KMS-11 (cell line): Measurements from ENCODE around the gene RTEL1.

Experiments used
- H2AFZ ChIP-seq: fragments of 200-600 bp; sonication (generic); 2 replicates; pipeline ENCODE4 v1.6.1; 2016; ENCODE audit warnings: antibody characterized with exemption, mixed run types, low read depth
- H3K27ac ChIP-seq: fragments of 200-600 bp; sonication (generic); 2 replicates; pipeline ENCODE4 v1.6.1; 2016; ENCODE audit warnings: mild to moderate bottlenecking, mixed run types
- H3K27me3 ChIP-seq: fragments of 200-600 bp; sonication (generic); 2 replicates; pipeline ENCODE4 v1.6.1; 2017; ENCODE audit warnings: mild to moderate bottlenecking, low read depth, mixed run types, moderate library complexity; ENCODE audit not compliant: insufficient read depth
- H3K36me3 ChIP-seq: fragments of 200-600 bp; sonication (generic); 2 replicates; pipeline ENCODE4 v1.6.1; 2017; ENCODE audit warnings: mild to moderate bottlenecking, mixed run types; ENCODE audit not compliant: insufficient read depth
- H3K4me1 ChIP-seq: fragments of 200-600 bp; sonication (generic); 2 replicates; pipeline ENCODE4 v1.6.1; 2016; ENCODE audit warnings: mild to moderate bottlenecking, low read depth, mixed run types; ENCODE audit not compliant: poor library complexity, severe bottlenecking
- H3K4me2 ChIP-seq: fragments of 200-600 bp; sonication (generic); 2 replicates; pipeline ENCODE4 v1.7.0; 2016; ENCODE audit warnings: mild to moderate bottlenecking, mixed run types
- H3K4me3 ChIP-seq: fragments of 200-600 bp; sonication (generic); IDR thresholded peaks from 2 replicates; pipeline ENCODE4 v1.6.1; 2017; ENCODE audit warnings: low read depth, low read length, mixed read lengths; ENCODE audit not compliant: insufficient read depth
- H3K79me2 ChIP-seq: fragments of 200-600 bp; sonication (generic); 2 replicates; pipeline ENCODE4 v1.6.1; 2016; ENCODE audit warnings: low read depth, mixed run types; ENCODE audit not compliant: insufficient read depth
- H3K9ac ChIP-seq: fragments of 200-600 bp; sonication (generic); 2 replicates; pipeline ENCODE4 v1.6.1; 2016; ENCODE audit warnings: mild to moderate bottlenecking, mixed run types
- H4K20me1 ChIP-seq: fragments of 200-600 bp; sonication (generic); 2 replicates; pipeline ENCODE4 v1.6.1; 2016; ENCODE audit warnings: mild to moderate bottlenecking, mixed run types; ENCODE audit not compliant: insufficient read depth
- CTCF ChIP-seq: fragments of 200-600 bp; sonication (generic); conservative IDR thresholded peaks from 2 replicates; pipeline ENCODE4 v1.6.1; 2017; ENCODE audit warnings: low read depth, mild to moderate bottlenecking, antibody characterized with exemption, low read length, moderate library complexity, mixed read lengths

Gene RTEL1

GRCh38 chr20:63741676-63742380 lies 83.7 kb downstream of the RTEL1 start:
- no peak overlapping the region; the same call in 1 of the 2 replicates for H3K9ac ChIP-seq

GRCh38 chr20:63742381-63743024 lies 84.4 kb downstream of the RTEL1 start:
- H4K20me1 ChIP-seq, result no peaks in the 10 kb centered on the region
- no peak overlapping the region for H3K4me2 ChIP-seq
- no peaks in the 10 kb centered on the region; the same call in 1 of the 2 replicates for H3K79me2 ChIP-seq
- no peak overlapping the region for H3K4me3 ChIP-seq
- peaks cover 18% of the 10 kb centered on the region for H3K4me1 ChIP-seq
- H3K27ac ChIP-seq, result no peak overlapping the region
- no peak overlapping the region for H2AFZ ChIP-seq
- no peak overlapping the region for H3K9ac ChIP-seq
- no peaks in the 10 kb centered on the region for H3K36me3 ChIP-seq
- H3K27me3 ChIP-seq, result no peaks in the 10 kb centered on the region
- TF ChIP-seq CTCF, result no peak

More at GRCh38 chr20:63741676-63742380, 83.7 kb downstream of the RTEL1 start:
- no peaks in the 10 kb centered on the region for H3K36me3 ChIP-seq
- peak overlapping the region; percentile 45; the same call in 1 of the 2 replicates for H3K4me2 ChIP-seq
- H3K4me1 ChIP-seq, result peaks cover 18% of the 10 kb centered on the region
- no peak overlapping the region for H2AFZ ChIP-seq
- H3K27me3 ChIP-seq, result no peaks in the 10 kb centered on the region
- no peak for TF ChIP-seq CTCF
- no peaks in the 10 kb centered on the region for H4K20me1 ChIP-seq
- H3K4me3 ChIP-seq, result no peak overlapping the region
- peaks cover 5% of the 10 kb centered on the region; the same call in 1 of the 2 replicates for H3K79me2 ChIP-seq
- no peak overlapping the region for H3K27ac ChIP-seq

GRCh38 chr20:63743210-63743970 lies 85.3 kb downstream of the RTEL1 start:
- no peak overlapping the region for H3K4me2 ChIP-seq
- H4K20me1 ChIP-seq, result no peaks in the 10 kb centered on the region
- no peak for TF ChIP-seq CTCF
- no peak overlapping the region for H3K4me3 ChIP-seq
- H3K36me3 ChIP-seq, result no peaks in the 10 kb centered on the region
- peaks cover 6% of the 10 kb centered on the region; the same call in 1 of the 2 replicates for H3K27me3 ChIP-seq
- no peak overlapping the region for H3K9ac ChIP-seq
- no peak overlapping the region for H3K27ac ChIP-seq
- H2AFZ ChIP-seq, result no peak overlapping the region
- no peaks in the 10 kb centered on the region; the same call in 1 of the 2 replicates for H3K79me2 ChIP-seq
- peaks cover 14% of the 10 kb centered on the region for H3K4me1 ChIP-seq

GRCh38 chr20:63744158-63744557 lies 86.0 kb downstream of the RTEL1 start:
- H2AFZ ChIP-seq, result no peak overlapping the region
- H3K27ac ChIP-seq, result no peak overlapping the region
- peaks cover 13% of the 10 kb centered on the region; the same call in 1 of the 2 replicates for H3K27me3 ChIP-seq
- no peak for TF ChIP-seq CTCF
- no peaks in the 10 kb centered on the region for H4K20me1 ChIP-seq
- no peak overlapping the region for H3K4me3 ChIP-seq
- H3K4me1 ChIP-seq, result peaks cover 6% of the 10 kb centered on the region
- no peaks in the 10 kb centered on the region for H3K79me2 ChIP-seq
- H3K36me3 ChIP-seq, result no peaks in the 10 kb centered on the region
- no peak overlapping the region for H3K9ac ChIP-seq
- H3K4me2 ChIP-seq, result no peak overlapping the region
